ENCODE measurements around the gene PLCG2.

The PLCG2 gene

GRCh38 chr16:81767987-81768592 lies 11.0 kb upstream of the PLCG2 start:
- no peak overlapping the region for H3K4me3 ChIP-seq (ENCODE audit: low read depth, low read length)
- TF ChIP-seq CTCF (IDR thresholded peaks at IDR 0.05; ENCODE audit: low read depth, low read length) (no peak), POLR2A (IDR thresholded peaks at IDR 0.05; ENCODE audit: extremely low read depth, insufficient read length) (no peak)
- no peak for DNase-seq (ENCODE audit: low read depth)

- TF ChIP-seq MAX (IDR thresholded peaks at IDR 0.05; ENCODE audit: low read depth, low read length) (no peak), POLR2A (IDR thresholded peaks at IDR 0.05; ENCODE audit: extremely low read depth, insufficient read length) (no peak), CTCF (IDR thresholded peaks at IDR 0.05; ENCODE audit: low read depth, low read length) (no peak), MYC (IDR thresholded peaks at IDR 0.05; ENCODE audit: low read depth, low read length) (no peak)
- H3K4me3 ChIP-seq (ENCODE audit: low read depth, low read length), result no peak overlapping the region
- no peak for DNase-seq (ENCODE audit: low read depth)
Measured at GRCh38 chr16:81770008-81770407, 9.1 kb upstream of the PLCG2 start.

DNA sequence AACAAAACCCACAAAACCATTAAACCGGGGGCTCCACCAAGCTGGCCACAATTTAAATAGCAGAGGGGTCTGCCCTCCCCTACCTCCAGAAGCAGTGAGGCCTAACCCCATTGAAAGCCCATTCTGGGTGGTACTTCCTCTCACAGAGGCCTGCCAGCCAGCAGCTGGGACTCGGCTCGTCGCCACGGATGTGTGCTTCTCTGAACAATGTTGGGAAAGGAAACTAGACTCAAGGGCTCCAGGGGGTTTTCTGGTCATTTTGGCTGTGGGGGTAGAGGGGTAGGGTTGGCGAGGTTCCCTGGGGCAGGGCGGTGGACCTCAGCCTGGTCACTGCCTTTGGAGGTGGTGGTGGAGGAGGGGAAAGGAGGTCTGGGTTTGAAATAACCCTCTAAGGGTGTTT lies 4.7 kb upstream of the PLCG2 start:
- TF ChIP-seq MYC (IDR thresholded peaks at IDR 0.05; ENCODE audit: low read depth, low read length), result no peak
- TF ChIP-seq CTCF (IDR thresholded peaks at IDR 0.05; ENCODE audit: low read depth, low read length), result no peak
- no peak for TF ChIP-seq MAX (IDR thresholded peaks at IDR 0.05; ENCODE audit: low read depth, low read length)
- TF ChIP-seq POLR2A (IDR thresholded peaks at IDR 0.05; ENCODE audit: extremely low read depth, insufficient read length), result no peak

GRCh38 chr16:81775570-81775969 lies 3.5 kb upstream of the PLCG2 start:
- H3K4me3 ChIP-seq (ENCODE audit: low read depth, low read length), result no peak overlapping the region
- TF ChIP-seq POLR2A (IDR thresholded peaks at IDR 0.05; ENCODE audit: extremely low read depth, insufficient read length) (no peak), CTCF (IDR thresholded peaks at IDR 0.05; ENCODE audit: low read depth, low read length) (no peak), MAX (IDR thresholded peaks at IDR 0.05; ENCODE audit: low read depth, low read length) (no peak), MYC (IDR thresholded peaks at IDR 0.05; ENCODE audit: low read depth, low read length) (no peak)
- DNase-seq (ENCODE audit: low read depth), result no peak

More for the DNA sequence above, 4.7 kb upstream of the PLCG2 start:
- no peak for DNase-seq (ENCODE audit: low read depth)
- no peak overlapping the region for H3K4me3 ChIP-seq (ENCODE audit: low read depth, low read length)

DNA sequence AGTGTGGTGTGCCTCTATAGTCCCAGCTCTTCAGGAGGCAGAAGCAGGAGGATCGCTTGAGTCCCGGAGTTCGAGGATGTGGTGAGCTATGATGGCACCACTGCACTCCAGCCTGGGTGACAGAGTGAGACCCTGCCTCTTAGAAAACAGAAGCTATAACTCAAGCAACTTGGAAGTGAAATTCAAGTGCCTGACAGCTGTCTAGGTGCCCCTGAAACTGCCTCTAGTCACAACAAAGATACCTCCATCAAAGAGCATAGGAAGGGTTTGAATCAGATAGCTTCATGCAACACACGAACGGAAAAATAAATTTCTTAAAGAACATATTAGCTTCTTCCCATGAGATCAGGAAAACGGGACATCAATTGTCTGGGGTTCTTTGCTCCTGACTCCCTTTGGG lies 860 bp upstream of the PLCG2 start:
- H3K4me3 ChIP-seq (ENCODE audit: low read depth, low read length), result no peak overlapping the region
- DNase-seq (ENCODE audit: low read depth), result no peak
- TF ChIP-seq POLR2A (IDR thresholded peaks at IDR 0.05; ENCODE audit: extremely low read depth, insufficient read length), result no peak
- no peak for TF ChIP-seq CTCF (IDR thresholded peaks at IDR 0.05; ENCODE audit: low read depth, low read length)
- TF ChIP-seq MYC (IDR thresholded peaks at IDR 0.05; ENCODE audit: low read depth, low read length), result no peak
- TF ChIP-seq MAX (IDR thresholded peaks at IDR 0.05; ENCODE audit: low read depth, low read length), result no peak

Data from NB4 (cell line).